ENCODE measurements around the gene HTR7.

Gene HTR7

DNA sequence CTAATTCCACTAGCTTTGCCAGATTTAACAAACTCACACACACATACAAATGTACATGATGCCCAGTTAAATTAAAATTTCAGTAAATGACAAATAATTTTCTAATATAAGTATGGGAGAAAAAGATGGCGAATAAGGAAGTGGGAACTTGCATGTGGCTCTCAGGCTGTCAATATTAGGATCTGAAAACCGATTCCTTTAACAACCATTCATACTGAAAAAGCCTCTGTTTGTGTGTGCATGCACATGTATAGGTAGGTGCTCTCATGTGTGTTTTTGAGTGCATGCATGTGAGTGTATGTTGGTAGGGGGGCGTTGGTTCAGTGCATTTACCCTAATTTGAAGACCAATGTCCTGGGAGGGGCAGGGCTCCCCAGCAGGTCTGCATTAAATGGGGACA, 125.3 kb downstream of the HTR7 start:
- DNase-seq = no peak

DNA sequence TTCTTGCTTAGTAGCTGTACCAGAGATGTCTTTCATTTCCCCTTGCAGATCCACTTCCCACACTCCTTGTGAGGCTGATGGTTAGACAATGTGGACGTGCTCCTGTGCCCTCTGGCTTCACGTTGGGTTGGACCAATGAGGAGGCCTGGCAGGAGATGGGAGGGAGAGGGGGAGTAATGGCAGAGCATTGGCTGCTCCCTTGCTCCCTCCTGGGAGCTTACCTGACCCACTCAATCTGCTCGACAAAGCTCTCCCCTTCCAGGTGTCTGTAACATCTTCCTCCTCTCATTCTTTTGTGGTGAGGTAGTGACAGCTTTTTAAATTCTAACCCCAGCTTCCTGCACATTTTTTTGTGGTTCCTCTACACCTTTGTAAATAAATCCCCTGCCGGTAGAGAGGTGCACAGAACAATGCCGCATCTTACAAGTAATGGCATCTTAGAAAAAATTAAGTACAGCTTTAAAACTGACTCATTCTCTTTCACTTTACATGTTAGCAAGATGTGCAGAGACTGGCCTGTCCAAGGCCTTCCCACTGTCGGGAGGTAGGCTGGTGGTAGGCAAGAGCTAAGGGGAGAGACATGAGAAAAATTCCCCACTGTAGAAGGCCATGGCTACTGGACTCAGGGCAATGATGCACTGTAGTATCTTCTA, 134.3 kb downstream of the HTR7 start:
- no peak for DNase-seq

DNA sequence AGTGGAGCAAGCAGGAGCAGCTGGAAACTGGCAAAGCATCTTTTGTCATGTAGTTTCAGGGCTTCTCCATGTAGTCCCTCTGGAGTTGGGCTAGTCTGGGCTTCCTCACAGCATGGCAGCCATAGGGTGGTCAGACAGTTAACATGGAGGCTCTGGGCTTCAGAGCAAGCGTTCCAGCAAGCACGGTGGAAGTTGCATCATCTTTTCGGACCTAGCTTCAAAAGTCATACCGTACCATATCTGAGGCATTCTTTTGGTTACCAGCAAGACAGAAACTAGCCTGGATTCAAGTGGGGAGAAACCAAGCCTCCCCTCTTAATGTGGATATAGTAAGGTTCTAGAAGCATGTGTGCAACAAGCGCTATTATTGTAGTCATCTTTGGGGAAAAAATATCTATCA, 135.0 kb downstream of the HTR7 start:
- DNase-seq = no peak

GRCh38 chr10:90718182-90718581, 139.7 kb downstream of the HTR7 start:
- DNase-seq = no peak

DNA sequence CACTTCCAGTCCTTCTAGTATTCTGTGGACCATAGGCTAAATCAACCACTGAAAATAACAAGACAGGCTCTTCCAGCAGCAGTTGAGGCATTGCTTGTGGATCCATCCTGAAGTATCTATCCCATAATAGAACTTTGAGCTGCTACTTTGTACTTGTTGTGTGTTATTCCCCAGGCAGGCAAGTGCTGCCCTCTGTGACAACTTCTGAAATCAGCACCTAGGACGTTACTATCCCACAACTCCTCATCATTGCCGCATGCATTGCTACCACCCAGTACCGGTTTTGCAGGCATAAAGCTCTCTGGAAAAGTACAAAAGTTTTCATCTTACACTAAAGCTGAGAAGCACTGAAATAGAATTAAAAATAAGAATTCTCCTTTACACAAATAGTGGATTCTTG, 145.3 kb downstream of the HTR7 start:
- no peak for DNase-seq

DNA sequence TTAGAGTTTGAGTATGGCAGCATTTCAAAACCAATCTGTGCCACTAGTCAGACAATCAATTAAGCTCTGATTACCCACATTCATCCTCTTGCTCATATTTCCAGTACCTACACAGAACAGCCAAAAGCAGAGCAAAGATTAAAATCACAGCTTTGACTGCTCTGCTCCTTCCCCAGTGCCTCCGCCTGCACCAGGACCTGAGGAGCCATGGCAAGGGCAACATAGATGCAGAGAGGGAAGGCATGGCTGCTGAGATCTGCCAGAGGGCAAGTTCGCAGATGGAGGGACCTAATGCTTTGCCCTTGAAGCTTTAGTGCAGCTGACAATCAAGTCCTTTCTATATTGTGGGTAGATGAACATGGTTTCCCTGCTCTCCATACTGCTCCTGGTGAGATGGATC, 148.1 kb downstream of the HTR7 start:
- DNase-seq = no peak

DNA sequence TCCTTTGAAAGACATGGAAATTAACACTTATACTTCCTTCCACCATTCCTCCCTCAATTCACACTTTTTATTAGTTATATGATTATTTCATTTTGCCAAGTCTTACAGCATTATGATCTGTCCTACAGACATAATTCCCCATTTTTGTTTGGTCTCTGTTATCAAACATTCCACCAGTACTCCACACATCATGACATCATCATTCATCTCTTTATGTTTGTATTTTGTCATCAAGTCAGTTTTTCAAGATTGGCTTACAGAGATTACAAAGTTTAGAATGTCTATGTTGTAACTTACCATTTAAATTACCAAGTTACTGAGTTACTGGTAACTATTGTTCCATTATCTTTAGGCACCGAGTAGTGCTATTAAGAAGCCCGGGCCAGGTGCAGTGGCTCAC, 150.2 kb downstream of the HTR7 start:
- DNase-seq = no peak

DNA sequence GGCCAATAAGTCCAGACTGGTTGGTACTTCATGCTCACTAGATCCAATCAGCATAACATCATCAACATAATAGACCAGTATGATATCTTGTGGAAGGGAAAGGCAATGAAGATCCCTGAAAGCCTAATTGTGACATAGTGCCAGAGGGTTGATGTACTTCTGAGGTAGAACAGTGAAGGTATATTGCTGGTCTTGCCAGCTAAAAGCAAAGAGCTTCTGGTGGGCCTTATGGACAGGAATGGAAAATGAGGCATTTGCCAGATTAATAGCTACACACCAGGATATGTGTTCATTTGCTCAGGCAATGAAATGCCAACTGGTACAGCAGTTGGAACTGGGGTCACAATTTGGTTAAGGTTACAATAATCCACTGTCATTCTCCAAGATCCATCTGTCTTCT, 156.4 kb downstream of the HTR7 start:
- no peak for DNase-seq

DNA sequence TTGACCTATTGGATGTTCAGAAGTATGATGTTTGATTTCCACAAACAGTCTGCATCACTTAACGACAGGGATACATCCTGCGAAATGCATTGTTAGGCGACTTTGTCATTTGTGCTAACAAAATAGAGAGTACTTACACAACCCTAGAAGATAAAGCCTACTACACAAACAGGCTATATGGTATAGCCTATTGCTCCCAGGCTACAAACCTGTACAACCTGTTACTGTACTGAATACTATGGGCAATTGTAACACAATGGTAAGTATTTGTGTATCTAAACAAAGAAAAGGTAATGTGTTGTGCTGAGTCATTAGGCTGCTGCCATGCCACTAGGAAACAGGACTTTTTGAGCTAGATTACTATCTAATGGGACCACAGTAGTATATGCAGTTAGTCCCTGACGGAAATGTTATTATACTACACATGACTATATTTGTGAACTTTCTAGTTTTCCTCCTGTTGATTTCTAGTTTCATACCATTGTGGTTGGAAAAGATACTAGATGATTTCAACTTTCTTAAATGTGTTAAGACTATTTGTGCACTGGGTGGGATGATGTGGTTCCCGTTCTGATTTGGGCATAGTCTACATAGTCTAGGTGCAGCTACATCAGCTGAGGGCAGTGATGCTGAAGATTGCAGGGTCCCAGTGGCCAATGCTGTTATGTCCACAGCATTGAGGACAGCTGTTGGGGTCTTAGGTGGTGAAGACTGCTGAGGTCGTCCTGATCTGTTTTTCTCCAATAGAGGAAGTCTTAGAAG, 161.7 kb downstream of the HTR7 start:
- DNase-seq = peak; percentile 48

Data from DMS153 (cell line).